GM12892 (cell line): ENCODE measurements around the gene TNRC18.

Source experiments
- POLR2A ChIP-seq: IDR thresholded peaks from 2 replicates; pipeline ENCODE4 v1.6.1; 2011; ENCODE audit warnings: low read depth, low read length, control low read depth
- POLR2AphosphoS5 ChIP-seq: IDR thresholded peaks from 2 replicates; pipeline ENCODE4 v1.6.1; 2011; ENCODE audit warnings: low read depth, low read length, control low read depth
- TAF1 ChIP-seq: IDR thresholded peaks from 2 replicates; pipeline ENCODE4 v1.6.1; 2011; ENCODE audit warnings: low read depth, mild to moderate bottlenecking, control low read depth, low read length, borderline replicate concordance

DNA sequence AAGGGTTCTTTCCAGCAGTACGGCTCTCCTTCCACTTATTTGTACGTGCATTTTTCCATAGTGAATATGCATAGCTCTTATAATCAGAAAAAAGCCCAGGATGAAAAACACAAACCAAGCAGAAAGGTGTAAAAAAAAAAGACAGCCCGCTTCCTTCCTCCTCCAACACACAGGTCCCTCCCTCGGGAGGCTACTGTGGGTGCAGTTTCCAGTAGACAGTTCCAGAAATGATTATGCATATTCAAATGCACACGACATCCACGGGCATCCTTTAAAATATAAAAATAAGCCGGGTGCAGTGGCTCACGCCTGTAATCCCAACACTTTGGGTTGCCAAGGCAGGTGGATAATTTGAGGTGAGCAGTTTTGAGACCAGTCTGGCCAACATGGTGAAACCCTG lies 59.9 kb downstream of the TNRC18 start:
- TF ChIP-seq POLR2AphosphoS5 (no peak), POLR2A (no peak), TAF1 (no peak)
